Measurements from ENCODE around the gene PLA2R1.

Gene PLA2R1

DNA sequence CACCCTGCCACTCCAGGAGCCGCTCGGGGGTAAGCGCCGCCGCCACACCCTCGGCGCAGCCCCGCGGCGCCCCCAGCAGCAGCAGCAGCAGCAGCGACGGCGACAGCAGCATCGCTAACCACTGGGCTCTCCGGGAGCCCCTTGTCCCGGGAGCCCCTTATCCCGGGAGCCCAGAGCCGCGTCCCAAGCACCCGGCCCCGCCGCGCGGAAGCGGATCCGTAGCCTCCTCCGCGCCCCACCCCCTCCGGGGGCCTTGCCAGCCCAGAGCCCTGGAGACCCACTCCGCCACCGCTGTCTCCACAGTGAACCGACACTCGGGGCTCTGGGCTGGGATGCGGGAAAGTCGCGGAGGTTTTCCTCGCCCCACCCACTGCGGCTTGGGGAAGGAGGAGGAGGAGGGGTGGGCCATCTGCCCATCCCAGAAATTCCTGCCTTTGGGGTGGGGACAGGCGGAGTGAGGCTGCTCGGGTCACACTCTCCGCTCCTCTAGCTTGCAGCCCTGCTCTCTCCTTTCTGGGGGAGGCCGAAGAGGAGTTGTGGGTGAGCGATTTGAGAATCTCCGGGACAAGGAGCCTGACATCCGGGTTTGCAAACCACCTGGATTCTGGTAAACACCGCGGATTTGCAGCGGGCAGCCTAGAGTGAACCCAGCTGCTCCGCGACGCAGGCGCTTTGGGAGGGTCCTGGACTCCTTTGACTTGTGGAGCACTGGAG, at the start of gene PLA2R1:
Gene PLA2R1, minus strand, starts transcription at position 324 of the 714 bp plus-strand sequence. Its CDS starts 212 bp downstream, at position 112.
- in situ Hi-C loops (cut with MboI; ENCODE audit: low sequenced_read_pairs) = no loop called here

DNA sequence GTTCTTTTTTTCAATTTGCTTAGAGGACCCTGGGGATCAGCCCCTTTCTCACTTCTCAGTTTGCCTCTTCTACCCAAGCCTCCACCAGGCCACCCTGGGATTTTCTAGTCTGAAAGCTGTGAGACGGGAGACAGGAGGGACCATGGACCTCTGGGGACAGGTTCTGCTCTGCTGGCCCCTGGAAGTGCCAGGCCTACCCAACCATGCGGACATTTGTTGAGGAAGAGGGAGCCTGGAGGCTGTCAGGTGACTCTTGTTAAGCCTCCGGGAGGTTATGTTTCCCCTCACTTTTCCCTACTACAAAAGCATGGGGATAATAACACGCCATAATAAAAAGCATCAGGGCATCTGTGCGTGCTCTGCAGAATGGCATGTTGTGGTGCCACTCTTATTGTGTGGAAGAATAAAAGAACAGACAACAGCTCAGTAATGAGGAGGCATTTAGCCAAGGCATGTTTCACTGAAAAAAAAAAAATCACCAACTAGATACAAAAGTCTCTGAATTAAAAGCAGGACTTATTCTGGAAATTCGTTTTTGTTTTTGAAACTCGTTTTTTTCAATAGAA, 48.3 kb upstream of the PLA2R1 start:
- in situ Hi-C loops (cut with MboI; ENCODE audit: low sequenced_read_pairs) = no loop called here

DNA sequence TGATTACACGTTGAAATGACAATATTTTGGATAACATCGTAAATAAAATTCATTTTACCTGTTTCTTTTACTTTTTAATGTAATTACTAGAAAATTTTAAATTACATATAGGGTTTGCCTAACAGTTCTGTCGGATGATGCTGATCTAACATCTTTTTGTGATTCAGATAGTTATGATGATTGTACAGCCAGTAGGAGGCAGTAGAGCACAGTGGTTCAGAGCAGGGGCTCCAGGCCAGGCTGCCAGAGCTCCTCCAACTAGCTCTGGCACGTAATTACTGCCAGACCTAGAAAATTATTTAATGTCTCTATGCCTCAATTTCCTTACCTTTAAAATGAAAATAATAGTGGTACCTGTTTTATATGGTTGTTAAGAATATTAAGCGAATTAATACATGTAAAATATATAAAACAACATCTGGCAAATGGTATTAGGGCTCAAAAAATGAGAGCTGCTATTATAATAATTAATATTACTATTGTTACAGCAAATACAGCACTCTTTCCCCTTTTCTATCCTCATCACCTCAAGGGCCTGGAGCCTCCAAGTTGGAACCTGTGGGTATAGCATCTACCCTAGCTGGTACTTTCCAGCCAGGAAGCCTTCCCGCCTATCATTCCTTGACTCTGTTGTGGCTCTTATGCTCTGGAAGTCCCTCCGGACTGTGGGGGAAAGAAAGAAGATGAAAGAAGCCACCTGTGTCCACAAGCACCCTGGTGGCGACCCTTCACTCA, 47.7 kb upstream of the PLA2R1 start:
- in situ Hi-C loops (cut with MboI; ENCODE audit: low sequenced_read_pairs) = no loop called here

DNA sequence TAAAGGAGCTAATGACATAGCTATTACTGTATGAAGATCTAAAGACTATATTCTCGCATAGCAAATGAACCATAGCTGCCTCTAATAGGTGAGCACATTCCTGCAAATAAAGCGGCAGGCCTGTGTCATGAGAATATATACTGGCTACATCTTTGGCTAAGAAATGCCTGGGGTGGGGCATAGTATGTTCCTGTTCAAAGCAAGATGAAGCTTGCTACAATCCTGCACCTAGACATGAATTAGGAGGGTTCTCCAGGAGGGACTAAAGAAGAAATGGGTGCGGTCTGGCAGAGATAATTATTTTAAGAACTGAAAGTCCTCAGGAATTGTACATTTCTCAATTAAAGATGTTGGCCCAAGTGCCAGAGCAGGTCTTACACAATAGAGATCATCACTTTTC, 46.8 kb upstream of the PLA2R1 start:
- in situ Hi-C loops (cut with MboI; ENCODE audit: low sequenced_read_pairs) = no loop called here

DNA sequence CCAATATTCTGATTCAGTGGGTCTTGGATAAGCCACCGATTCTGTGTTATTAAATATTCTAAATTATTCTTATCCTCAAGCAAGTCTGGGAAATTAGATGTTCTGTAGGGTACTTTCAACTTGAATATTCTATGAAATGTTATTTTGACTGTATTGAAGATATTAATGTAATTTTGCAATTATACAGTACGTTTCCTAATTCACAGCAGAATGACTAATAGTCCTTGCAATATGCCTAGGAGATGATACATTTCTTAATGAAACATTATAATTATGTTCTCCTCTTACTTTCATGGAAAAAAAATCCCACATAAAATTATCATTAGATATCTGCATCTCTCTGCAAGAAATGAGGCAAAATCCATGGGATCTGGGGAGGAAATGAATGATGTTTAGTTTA, 46.2 kb upstream of the PLA2R1 start:
- in situ Hi-C loops (cut with MboI; ENCODE audit: low sequenced_read_pairs) = no loop called here

DNA sequence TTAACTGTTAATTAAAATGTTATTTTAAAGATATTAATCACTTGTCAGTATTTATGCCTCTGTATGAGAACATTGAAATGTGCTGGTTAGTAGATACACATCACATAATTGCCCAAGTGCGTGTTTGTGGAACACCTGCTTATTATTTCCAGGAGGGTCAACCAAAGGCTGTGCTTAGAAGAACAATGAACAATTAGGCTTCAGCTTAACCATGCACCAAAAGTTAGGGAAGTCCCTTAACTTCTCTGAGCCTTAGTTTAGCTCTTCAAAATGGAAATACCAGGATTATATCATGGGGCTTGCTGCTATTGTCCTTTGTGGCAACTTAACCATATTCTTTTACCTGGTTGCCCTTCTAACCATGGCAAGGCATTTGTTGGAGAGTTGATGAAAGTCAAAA, 43.0 kb upstream of the PLA2R1 start:
- in situ Hi-C loops (cut with MboI; ENCODE audit: low sequenced_read_pairs) = no loop called here

DNA sequence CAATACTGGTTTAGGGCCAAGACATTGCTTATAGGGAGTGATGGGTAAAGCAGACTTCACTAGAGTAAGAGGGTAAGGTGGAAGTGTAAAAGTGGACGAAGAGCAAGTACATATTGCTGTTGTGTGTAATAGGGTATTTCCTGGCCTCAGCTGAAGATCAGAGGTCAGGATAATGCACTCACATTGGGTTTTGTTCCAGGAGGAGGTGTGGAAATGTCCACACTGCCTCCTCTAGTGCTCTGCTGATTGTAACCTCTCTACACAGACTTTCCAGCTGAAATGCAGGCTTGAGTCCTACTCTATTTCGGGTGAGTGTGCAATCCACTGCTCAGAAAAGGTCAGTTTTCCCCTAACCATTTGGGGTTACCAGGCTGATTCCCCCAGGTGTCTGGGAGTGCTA, 41.7 kb upstream of the PLA2R1 start:
- in situ Hi-C loops (cut with MboI; ENCODE audit: low sequenced_read_pairs) = no loop called here

DNA sequence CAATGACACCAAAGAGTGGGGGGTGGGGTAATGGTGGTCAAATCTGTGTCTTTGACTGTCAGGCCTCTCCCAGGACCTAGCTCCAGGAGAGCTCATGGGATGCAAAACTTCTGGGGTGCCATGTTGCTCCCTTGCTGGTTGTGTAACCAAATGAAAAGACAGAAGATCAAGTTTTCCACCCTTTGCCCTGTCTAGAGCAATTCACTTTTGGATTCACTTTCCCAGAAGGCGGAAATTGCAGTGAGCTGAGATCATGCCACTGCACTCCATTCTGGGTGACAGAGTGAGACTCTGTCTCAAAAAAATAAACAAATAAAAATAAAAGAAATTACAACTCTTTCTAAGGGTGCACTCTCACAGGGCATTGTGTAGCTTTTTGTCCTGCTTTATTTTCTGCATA, 34.9 kb upstream of the PLA2R1 start:
- in situ Hi-C loops (cut with MboI; ENCODE audit: low sequenced_read_pairs) = no loop called here

DNA sequence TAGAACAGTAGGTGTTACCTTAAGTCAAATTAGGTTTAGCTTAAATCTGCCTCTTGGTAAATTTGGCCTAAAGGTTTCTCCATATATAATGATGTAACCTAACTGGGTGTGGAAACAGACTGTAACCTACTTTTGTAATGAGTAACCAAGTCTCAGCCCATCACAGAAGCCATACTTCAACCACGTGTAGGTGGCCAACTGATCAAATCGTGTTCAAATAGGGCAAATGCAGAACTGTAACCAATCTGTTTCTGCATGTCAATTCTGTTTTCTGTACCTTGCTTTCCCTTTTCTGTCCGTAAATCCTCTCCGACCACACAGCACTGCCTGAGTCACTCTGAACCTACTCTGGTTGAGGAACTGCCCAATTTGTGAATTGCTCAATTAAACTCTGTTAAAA, 34.0 kb upstream of the PLA2R1 start:
- in situ Hi-C loops (cut with MboI; ENCODE audit: low sequenced_read_pairs) = no loop called here

DNA sequence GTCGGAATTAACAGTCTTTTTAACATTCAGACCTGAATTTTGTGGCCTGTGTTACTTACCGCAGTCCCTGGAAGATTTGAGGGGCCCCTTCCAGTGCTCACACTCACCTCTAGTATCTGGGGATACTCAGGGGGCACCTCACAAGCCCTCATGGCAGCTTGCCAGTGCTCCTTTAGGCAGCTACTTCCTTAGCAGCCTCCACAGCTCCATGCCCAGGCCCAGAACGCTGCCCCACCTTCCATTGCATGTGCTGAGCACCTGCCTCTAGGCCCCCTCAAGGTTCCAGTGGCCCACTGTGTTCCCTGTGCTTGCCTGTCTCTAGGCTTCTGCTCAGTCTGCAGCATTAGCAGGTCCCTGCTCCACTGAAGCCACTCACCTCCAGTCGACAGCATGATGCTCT, 30.0 kb upstream of the PLA2R1 start:
- in situ Hi-C loops (cut with MboI; ENCODE audit: low sequenced_read_pairs) = no loop called here

DNA sequence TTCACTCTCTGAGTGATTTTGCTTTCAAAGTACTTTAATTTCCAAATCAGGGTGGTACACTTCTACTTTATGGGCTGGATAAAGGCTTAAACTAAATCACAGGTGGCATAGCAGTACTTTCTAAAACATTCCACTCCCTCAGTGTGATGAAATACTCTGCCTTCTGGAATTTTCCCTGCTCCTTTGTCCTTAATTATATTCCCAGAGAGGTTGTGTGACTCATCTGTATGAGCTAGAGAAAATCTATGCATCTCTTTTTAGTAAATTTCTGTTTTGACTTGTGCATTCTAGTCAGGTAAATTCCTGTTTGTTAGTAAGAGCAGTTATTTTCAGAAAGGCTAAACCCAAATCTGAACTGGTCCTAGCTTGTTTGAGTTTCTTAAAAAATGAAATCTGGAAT, 29.0 kb upstream of the PLA2R1 start:
- in situ Hi-C loops (cut with MboI; ENCODE audit: low sequenced_read_pairs) = no loop called here

DNA sequence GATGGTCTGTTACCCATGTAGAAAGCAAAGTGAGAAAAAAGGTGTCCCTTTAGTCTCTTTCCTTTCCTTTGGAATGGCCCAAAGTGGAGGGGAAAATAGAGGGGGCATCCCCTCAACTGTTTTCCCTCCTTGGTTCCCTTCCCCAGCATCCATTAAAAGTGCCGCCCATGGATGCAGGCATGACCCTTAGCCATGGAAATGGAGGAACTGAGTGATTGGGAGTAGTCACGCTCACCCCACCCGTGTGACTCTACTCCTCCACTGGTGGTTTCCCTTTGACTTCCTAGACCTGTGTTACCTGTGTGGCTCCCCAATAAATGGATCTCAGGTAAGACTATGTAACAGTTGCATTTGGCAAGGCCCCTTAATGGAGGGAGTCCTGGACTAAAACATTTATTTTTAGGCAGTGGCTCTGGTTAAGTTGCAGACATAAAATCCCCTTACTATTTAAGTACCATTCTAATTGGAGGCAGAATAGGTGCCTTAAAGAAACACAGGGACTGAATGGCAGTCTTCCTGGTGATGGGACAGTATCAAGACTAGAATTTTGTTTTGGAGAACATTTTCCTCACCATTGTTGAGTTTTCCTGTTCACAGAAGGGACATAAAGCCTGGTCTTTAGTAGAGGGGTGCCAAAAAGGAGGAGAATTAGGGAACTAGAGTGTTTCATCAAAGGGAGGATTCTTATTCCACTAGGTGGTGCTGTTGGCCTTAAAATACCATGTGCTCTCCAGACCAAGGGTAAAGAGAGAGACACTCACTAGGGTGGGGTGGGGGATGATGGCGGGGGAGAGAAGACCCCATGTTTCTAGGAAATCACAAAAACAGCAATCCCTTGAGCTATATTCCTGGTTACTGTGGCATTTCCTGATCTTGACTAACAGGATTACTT, 25.7 kb upstream of the PLA2R1 start:
- in situ Hi-C loops (cut with MboI; ENCODE audit: low sequenced_read_pairs) = no loop called here

DNA sequence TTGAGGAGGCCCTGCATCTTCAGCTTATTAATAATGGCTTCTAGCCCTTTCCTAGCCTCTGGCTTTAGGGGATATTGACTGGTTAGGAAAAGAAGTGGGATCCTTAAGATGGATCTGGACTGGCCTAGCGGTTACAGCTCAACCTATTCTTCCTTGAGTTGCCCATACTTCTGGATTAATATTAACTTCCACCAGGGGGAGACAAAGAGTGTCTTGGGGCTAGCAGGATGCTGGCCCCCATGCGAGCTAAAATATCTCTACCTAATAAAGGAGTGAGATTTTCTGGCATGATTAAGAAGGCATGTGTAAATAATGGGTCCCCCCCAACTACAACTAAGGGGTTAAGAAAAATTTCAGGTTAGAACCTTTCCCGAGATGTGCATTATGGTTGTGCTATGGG, 23.2 kb upstream of the PLA2R1 start:
- in situ Hi-C loops (cut with MboI; ENCODE audit: low sequenced_read_pairs) = no loop called here

DNA sequence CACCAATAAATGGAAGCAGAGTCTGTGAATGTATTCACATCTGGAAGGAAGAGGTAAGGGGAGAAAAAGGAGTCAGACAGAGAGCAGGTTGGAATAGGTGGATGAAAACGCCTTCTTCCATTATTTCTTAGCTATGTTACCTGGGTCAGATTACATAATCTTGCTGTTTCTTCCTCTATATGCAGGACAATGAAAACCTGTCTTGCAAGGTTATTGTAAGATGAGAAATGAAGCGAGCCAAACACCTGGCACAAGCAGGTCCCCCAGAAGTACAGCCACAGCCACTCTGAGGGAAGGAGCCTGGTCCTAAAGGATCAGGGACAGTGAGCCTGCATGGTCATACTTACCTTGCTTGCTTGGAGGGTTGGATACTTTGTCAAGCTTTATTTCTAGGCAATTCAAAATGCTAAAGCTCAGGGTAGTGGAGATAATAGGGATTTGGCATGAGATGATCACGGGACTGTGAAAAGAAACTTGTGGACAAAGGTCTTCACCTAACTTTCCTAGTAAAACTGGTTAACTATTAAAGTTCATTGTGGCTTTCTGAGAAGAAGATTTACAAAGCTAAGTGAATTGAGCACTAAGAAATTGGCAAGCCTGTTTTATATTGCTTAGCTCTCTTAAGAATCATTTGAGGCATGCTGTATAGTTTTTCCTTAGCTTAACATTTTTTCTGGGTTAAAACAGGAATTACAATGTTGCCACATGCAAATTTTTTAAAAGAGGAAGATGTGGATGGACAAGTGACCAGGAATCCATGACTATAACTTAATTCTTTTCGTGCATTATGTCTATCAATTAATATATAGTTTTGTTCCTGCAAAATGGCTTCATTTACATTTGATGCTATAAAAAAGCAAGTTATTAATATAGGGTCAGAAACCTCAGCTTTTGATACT, 15.7 kb upstream of the PLA2R1 start:
- in situ Hi-C loops (cut with MboI; ENCODE audit: low sequenced_read_pairs) = no loop called here

DNA sequence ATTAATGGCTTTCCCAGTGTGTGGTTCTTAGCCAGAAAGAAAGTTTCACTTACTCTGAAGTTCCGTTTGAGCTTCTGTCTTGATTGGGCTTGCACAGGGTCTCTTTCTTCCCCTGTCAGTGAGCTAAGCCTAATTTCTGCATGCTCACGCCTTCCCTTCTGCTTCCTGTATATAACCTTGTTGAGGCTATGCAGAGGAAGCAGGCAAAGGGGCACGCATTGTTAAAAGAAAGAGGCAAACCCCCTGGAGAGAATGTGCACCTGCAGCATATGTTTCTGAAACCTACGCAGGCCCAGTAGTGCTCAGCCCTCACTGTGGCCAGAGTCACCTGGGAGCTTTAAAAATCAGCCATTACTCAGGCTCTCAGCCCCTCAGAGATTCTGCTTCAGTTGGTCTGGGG, 14.5 kb upstream of the PLA2R1 start:
- in situ Hi-C loops (cut with MboI; ENCODE audit: low sequenced_read_pairs) = no loop called here

DNA sequence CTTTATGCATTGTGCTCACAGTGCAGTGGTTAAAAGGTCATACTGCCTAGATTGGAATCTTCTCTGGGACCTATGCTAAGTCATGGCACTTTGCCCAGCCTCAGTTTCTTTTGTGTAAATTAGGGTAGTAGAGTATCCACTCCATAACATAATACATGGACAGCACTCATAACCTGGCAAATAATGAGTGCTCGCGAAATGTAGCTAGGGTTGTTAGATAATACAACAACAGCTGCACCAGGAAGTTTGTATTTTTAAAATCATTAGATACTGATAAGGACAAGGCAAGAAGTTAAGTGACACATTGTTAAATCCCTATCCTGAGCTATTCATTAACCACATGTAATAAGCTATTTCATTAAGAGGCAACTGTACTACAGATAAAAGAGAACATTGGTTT, 13.8 kb upstream of the PLA2R1 start:
- in situ Hi-C loops (cut with MboI; ENCODE audit: low sequenced_read_pairs) = no loop called here

DNA sequence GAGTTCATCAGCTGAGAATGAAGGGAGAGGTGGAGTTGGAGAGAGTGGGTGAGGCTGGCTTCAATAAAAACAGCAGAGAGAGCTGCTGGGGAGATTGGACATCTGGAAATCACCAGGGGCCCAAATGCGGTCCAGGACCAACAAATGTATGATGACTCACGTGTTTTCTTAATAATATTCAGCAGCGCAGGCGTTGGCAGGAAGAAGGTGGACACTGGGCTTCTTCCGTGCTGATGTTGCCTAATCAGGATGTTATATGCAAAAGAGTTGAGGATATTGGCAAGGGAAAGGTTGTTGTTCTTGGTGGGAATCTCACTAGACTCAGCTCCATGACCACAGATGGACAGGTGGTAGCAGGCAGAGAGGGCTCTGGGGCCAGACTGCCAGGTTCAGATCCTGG, 12.8 kb upstream of the PLA2R1 start:
- in situ Hi-C loops (cut with MboI; ENCODE audit: low sequenced_read_pairs) = no loop called here

DNA sequence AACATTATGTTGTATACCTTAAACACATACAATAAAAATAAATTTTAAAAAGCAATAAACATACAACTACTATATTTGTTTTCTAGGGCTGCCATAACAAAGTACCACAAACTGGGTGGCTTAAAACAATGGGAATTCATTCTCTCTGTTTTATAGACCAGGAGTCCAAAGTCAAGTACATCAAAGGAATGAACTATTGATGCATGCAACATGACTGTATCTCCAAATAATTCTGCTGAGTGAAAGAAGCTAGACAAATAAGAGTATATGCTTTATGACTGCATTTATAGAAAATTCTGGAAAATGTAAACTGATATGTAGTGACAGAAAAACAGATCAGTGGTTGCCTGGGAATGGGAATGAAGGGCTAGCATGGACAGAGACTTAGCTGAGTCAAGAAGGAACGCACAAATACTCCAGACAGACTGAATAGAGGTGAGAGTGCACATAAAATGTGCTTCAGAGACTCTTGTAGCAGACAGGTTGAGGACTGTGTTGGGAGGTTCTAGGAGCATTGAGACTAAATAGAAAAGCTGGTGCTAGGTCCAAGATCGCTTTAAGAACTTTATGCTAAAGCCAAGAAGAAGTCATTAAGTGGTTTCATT, 11.0 kb upstream of the PLA2R1 start:
- in situ Hi-C loops (cut with MboI; ENCODE audit: low sequenced_read_pairs) = no loop called here

DNA sequence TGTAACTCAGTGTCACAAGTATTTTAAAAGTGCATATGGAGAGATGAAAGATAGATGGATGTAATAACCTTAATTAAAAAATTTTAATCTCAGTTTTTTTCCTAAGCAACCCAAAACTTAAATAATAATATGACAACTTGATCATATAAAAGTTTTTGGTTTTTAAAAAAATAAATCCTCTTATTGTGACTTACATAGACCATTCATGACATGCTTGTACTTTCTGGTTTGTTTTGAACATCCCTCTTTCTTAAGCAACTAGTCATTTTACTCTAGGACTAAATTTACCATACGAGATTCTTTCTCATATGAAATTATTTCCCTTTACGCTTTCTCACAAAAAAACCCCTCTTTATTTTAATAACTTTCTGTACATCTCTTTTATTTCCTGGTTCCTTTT, 6.5 kb upstream of the PLA2R1 start:
- in situ Hi-C loops (cut with MboI; ENCODE audit: low sequenced_read_pairs) = no loop called here

DNA sequence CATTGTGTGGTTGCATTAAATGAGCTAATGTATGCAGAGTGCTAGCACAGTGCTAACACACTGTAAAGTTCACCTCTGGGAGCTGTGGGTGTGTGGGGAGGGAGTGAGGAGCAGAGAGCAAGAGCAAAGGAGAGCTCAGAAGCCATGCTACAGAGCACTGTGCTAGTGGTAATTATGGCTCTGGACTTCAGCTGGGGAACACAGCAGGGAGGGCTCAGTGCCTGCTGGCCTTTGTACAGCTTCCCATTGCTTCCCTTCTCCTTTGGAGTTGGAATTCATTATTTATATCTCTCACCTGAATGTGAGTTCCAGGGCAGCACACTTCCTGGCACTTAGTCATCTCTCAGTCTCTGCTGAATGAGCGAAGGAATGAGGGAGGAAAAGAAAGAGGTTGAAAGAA, 2.5 kb upstream of the PLA2R1 start:
- in situ Hi-C loops (cut with MboI; ENCODE audit: low sequenced_read_pairs) = no loop called here

Data from hTERT RPE-1 (cell line).